HepG2 (cell line): Measurements from ENCODE around the gene KCNF1. TPM values are rescaled to one million over a fixed set of nuclear protein-coding genes. Genes with fewer than 3 reads are reported as not detected.

Source experiments
- ATAC-seq: fragments of 200-7000 bp; cut with Tn5 transposase; 3 replicates; pipeline ENCODE4 v1.9.1; 2020; ENCODE audit warnings: mild to moderate bottlenecking, moderate library complexity
- BruUV-seq: library from RNA; stranded (reverse); fragments of 400-500 nt; replicated peaks from 2 replicates; lab custom pipeline; 2021; lab: Mats Ljungman, UMichigan
- CTCF ChIA-PET: fragments of 300-600 bp; formaldehyde crosslinking; extraction: SDS; loops from one replicate; lab custom pipeline; 2021; ENCODE audit warnings: low total read pairs, inconsistent platforms, low intra/inter-chr PET ratio; lab: Yijun Ruan, JAX
- POLR2A ChIA-PET: fragments of 350-600 bp; sonication (Branson Sonifier 250); formaldehyde crosslinking; loops from one replicate; lab custom pipeline; 2020; ENCODE audit warnings: antibody characterized with exemption, inconsistent platforms; lab: Yijun Ruan, JAX
- DNase-seq: peaks from one replicate; pipeline ENCODE4 v3.0.0-alpha.2; 2015; ENCODE audit warnings: low spot score
- FAIRE-seq: peaks from 3 replicates; lab custom pipeline; 2011; peaks lifted over from hg19 to GRCh38; lab: Jason Lieb, UNC
- H2AFZ ChIP-seq: one replicate; pipeline ENCODE4 v1.6.1; 2011; ENCODE audit warnings: low read length, inconsistent platforms
- H3K27ac ChIP-seq: fragments of 300-600 bp; 3 replicates; pipeline ENCODE4 v1.8.0; 2011; ENCODE audit warnings: mixed run types, mild to moderate bottlenecking, mixed read lengths, low read length, inconsistent platforms; ENCODE audit not compliant: insufficient read depth; ENCODE audit errors: extremely low read length
- H3K27me3 ChIP-seq, 2 experiments: fragments of 200-600 bp in 1 of 2; 2 replicates in 1 of 2; 3 replicates in 1 of 2; pipeline versions ENCODE4 v1.6.0 to v1.8.0; 2011; ENCODE audit warnings: low read length in 2 of 2, mild to moderate bottlenecking in 2 of 2, moderate library complexity in 2 of 2, inconsistent platforms in 1 of 2; ENCODE audit not compliant: insufficient read depth in 2 of 2, control insufficient read depth in 1 of 2
- H3K36me3 ChIP-seq, 2 experiments: fragments of 200-600 bp in 1 of 2; replicated peaks in 1 of 2; 2 replicates in 1 of 2; 3 replicates in 1 of 2; pipeline versions ENCODE4 v1.5.1 to v1.8.0; 2011; ENCODE audit warnings: low read length in 2 of 2, inconsistent platforms in 1 of 2; ENCODE audit not compliant: insufficient read depth in 2 of 2, control insufficient read depth in 1 of 2
- H3K4me1 ChIP-seq: 2 replicates; pipeline ENCODE4 v1.5.1; 2012; ENCODE audit warnings: low read length, inconsistent platforms; ENCODE audit not compliant: insufficient read depth
- H3K4me2 ChIP-seq: 2 replicates; pipeline ENCODE4 v1.6.0; 2011; ENCODE audit warnings: low read depth, low read length, inconsistent platforms
- H3K4me3 ChIP-seq, 3 experiments: fragments of 200-600 bp in 1 of 3; sonication (generic), shearing (Covaris generic) in 1 of 3; replicated peaks in 1 of 3; 2 replicates each; pipeline ENCODE4 v1.5.1; 2011 to 2016; ENCODE audit warnings: low read length in 3 of 3, inconsistent platforms in 2 of 3, low read depth in 2 of 3, mild to moderate bottlenecking in 2 of 3, control low read depth in 1 of 3, mixed read lengths in 1 of 3; ENCODE audit not compliant: insufficient read depth in 1 of 3
- H3K79me2 ChIP-seq: one replicate; pipeline ENCODE4 v1.6.1; 2011; ENCODE audit warnings: low read length, inconsistent platforms; ENCODE audit not compliant: insufficient read depth
- H3K9ac ChIP-seq: 2 replicates; pipeline ENCODE4 v1.6.0; 2011; ENCODE audit warnings: mild to moderate bottlenecking, low read depth, low read length, inconsistent platforms; ENCODE audit not compliant: insufficient read depth
- H3K9me3 ChIP-seq: 2 replicates; pipeline ENCODE4 v1.5.1; 2012; ENCODE audit warnings: mild to moderate bottlenecking, low read length
- H4K20me1 ChIP-seq: 2 replicates; pipeline ENCODE4 v1.6.0; 2011; ENCODE audit warnings: inconsistent platforms, mild to moderate bottlenecking, low read length, moderate library complexity; ENCODE audit not compliant: insufficient read depth
- ELF3 ChIP-seq: IDR thresholded peaks from 2 replicates; pipeline ENCODE4 v1.6.1; 2016; ENCODE audit warnings: missing genetic modification reagents, missing compliant biosample characterization
- EZH2 ChIP-seq: conservative IDR thresholded peaks from 2 replicates; pipeline ENCODE4 v1.6.1; 2012; ENCODE audit warnings: mild to moderate bottlenecking, low read depth, low read length, moderate library complexity
- FIP1L1 ChIP-seq: fragments of 200-400 bp; formaldehyde crosslinking; IDR thresholded peaks from 2 replicates; pipeline ENCODE4 v1.6.1; 2018; ENCODE audit warnings: low read depth, mild to moderate bottlenecking, low read length, moderate library complexity, borderline replicate concordance; ENCODE audit not compliant: insufficient read depth
- HNF4G ChIP-seq, 2 experiments: sonication (generic) in 1 of 2; formaldehyde crosslinking in 1 of 2; IDR thresholded peaks; 2 replicates each; pipeline versions ENCODE4 v1.4.0 to v1.6.1; 2011 to 2020; ENCODE audit warnings: borderline replicate concordance in 2 of 2, low read depth in 2 of 2, mild to moderate bottlenecking in 2 of 2, low read length in 1 of 2, missing genetic modification reagents in 1 of 2, moderate library complexity in 1 of 2
- NCOA1 ChIP-seq: sonication (generic); formaldehyde crosslinking; IDR thresholded peaks from 2 replicates; pipeline ENCODE4 v1.9.0; 2021; ENCODE audit warnings: missing genetic modification reagents
- NCOA5 ChIP-seq: sonication (generic); formaldehyde crosslinking; IDR thresholded peaks from 2 replicates; pipeline ENCODE4 v1.4.0; 2020; ENCODE audit warnings: missing genetic modification reagents
- POGZ ChIP-seq: sonication (generic); formaldehyde crosslinking; IDR thresholded peaks from 2 replicates; pipeline ENCODE4 v1.4.0; 2020; ENCODE audit warnings: mild to moderate bottlenecking, missing genetic modification reagents
- POLR2A ChIP-seq, 2 experiments: IDR thresholded peaks; 2 replicates each; pipeline ENCODE4 v1.6.1; 2011; ENCODE audit warnings: low read depth in 2 of 2, low read length in 2 of 2, mild to moderate bottlenecking in 1 of 2, moderate library complexity in 1 of 2; ENCODE audit not compliant: insufficient read depth in 1 of 2
- SAFB2 ChIP-seq: sonication (generic); formaldehyde crosslinking; IDR thresholded peaks from 2 replicates; pipeline ENCODE4 v1.5.1; 2020; ENCODE audit warnings: missing genetic modification reagents, low read depth, mild to moderate bottlenecking, borderline replicate concordance
- SALL1 ChIP-seq: sonication (generic); formaldehyde crosslinking; IDR thresholded peaks from 2 replicates; pipeline ENCODE4 v1.8.0; 2022; ENCODE audit warnings: mild to moderate bottlenecking, missing genetic modification reagents
- WIZ ChIP-seq: sonication (generic); formaldehyde crosslinking; IDR thresholded peaks from 2 replicates; pipeline ENCODE4 v1.5.1; 2020; ENCODE audit warnings: mild to moderate bottlenecking, missing genetic modification reagents
- XBP1 ChIP-seq: sonication (generic); formaldehyde crosslinking; IDR thresholded peaks from 2 replicates; pipeline ENCODE4 v1.5.0; 2020; ENCODE audit warnings: missing genetic modification reagents
- ZBTB7B ChIP-seq: sonication (generic); formaldehyde crosslinking; IDR thresholded peaks from 2 replicates; pipeline ENCODE4 v1.4.0; 2020; ENCODE audit warnings: missing genetic modification reagents
- ZKSCAN5 ChIP-seq: sonication (generic); formaldehyde crosslinking; IDR thresholded peaks from 2 replicates; pipeline ENCODE4 v1.5.1; 2020; ENCODE audit warnings: mild to moderate bottlenecking, missing genetic modification reagents
- ZNF232 ChIP-seq: sonication (generic); formaldehyde crosslinking; IDR thresholded peaks from 2 replicates; pipeline ENCODE4 v1.4.0; 2020; ENCODE audit warnings: missing genetic modification reagents, borderline replicate concordance
- WGBS: methylation state at CpG from one replicate; pipeline ENCODE4 v1.1.6; 2017; ENCODE audit warnings: low lambda C conversion rate; 5-methylcytosine and 5-hydroxymethylcytosine counted together
- in situ Hi-C: cut with HindIII; loops from 2 replicates; pipeline ENCODE4 v1.10.0; 2017; ENCODE audit warnings: low pct_unique_long_range_greater_than_20kb; ENCODE audit not compliant: extremely low pct_ligation_motif_present
- intact Hi-C: fragments of 100-400 bp; cut with micrococcal nuclease; formaldehyde crosslinking; loops from one replicate; pipeline ENCODE4 v1.10.0; 2022; ENCODE audit not compliant: unreplicated experiment
- polyA plus RNA-seq, 8 experiments: library from polyadenylated mRNA; depleted of rRNA in 3 of 8; stranded (reverse) in 7 of 8; unstranded in 1 of 8; fragments of >200 nt; fragmentation: Illumina TruSeq in 4 of 8; extraction: Trizol in 4 of 8; gene quantifications; 2 replicates each; pipeline versions ENCODE4 v1.2.1 to v1.2.3, GENCODE V29; 2011 to 2016; ENCODE audit warnings: low read depth in 4 of 8, missing spikeins in 1 of 8, mixed read lengths in 1 of 8; ENCODE audit not compliant: insufficient read depth in 1 of 8
- total RNA-seq, 5 experiments: library from RNA; depleted of rRNA; stranded (reverse); fragments of >200 nt; fragmentation: Illumina TruSeq; extraction: Trizol; gene quantifications; 2 replicates each; pipeline ENCODE4 v1.2.3, GENCODE V29; 2016; ENCODE audit warnings: low read depth in 1 of 5
- TF ChIP-seq, protein P1 (sequence below): sonication (generic); formaldehyde crosslinking; IDR thresholded peaks from 2 replicates; pipeline ENCODE4 v1.8.1; 2022; ENCODE audit warnings: low read depth, mild to moderate bottlenecking, missing genetic modification reagents
- TF ChIP-seq, protein P2 (sequence below): sonication (generic); formaldehyde crosslinking; IDR thresholded peaks from 2 replicates; pipeline ENCODE4 v1.8.1; 2023; ENCODE audit warnings: mild to moderate bottlenecking, missing genetic modification reagents

Gene KCNF1
- total and polyA plus RNA-seq, 2 of the 13 experiments (the other 11 are each of a cell fraction or from before 2014, with no cell fraction given) = 0.09 to 0.12 TPM

DNA sequence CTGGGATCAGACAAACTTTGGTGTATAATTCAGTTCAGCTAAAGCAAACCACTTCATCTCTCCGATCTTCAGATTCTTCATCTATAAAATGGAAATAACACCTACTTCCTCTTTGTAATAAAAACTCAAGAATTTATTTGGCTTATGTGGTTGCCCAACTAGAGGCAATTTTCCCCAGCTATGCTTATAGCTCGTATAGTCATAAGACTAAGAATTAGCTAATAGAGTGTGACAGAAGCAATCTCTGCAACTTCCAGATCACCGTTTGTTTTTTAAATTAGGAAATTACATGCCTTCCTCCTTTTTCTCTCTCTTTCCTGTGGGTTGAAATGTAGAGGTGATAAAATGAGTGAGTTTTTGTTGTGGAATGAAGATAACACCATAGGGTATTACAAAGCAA is 35.3 kb upstream of the KCNF1 start (continued):
- TF ChIP-seq, protein P1, sequence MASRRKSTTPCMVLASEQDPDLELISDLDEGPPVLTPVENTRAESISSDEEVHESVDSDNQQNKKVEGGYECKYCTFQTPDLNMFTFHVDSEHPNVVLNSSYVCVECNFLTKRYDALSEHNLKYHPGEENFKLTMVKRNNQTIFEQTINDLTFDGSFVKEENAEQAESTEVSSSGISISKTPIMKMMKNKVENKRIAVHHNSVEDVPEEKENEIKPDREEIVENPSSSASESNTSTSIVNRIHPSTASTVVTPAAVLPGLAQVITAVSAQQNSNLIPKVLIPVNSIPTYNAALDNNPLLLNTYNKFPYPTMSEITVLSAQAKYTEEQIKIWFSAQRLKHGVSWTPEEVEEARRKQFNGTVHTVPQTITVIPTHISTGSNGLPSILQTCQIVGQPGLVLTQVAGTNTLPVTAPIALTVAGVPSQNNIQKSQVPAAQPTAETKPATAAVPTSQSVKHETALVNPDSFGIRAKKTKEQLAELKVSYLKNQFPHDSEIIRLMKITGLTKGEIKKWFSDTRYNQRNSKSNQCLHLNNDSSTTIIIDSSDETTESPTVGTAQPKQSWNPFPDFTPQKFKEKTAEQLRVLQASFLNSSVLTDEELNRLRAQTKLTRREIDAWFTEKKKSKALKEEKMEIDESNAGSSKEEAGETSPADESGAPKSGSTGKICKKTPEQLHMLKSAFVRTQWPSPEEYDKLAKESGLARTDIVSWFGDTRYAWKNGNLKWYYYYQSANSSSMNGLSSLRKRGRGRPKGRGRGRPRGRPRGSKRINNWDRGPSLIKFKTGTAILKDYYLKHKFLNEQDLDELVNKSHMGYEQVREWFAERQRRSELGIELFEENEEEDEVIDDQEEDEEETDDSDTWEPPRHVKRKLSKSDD (CRISPR knock-in tag) = no peak
- TF ChIP-seq, protein P2, sequence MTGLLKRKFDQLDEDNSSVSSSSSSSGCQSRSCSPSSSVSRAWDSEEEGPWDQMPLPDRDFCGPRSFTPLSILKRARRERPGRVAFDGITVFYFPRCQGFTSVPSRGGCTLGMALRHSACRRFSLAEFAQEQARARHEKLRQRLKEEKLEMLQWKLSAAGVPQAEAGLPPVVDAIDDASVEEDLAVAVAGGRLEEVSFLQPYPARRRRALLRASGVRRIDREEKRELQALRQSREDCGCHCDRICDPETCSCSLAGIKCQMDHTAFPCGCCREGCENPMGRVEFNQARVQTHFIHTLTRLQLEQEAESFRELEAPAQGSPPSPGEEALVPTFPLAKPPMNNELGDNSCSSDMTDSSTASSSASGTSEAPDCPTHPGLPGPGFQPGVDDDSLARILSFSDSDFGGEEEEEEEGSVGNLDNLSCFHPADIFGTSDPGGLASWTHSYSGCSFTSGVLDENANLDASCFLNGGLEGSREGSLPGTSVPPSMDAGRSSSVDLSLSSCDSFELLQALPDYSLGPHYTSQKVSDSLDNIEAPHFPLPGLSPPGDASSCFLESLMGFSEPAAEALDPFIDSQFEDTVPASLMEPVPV (CRISPR knock-in tag) = no peak
- TF ChIP-seq SAFB2 (no peak), ELF3 (CRISPR knock-in tag) (no peak), XBP1 (no peak), NCOA1 (CRISPR knock-in tag) (no peak)

GRCh38 chr2:10876963-10877362 is 34.8 kb upstream of the KCNF1 start:
- H2AFZ ChIP-seq = no peak overlapping the region
- WGBS = 17% methylated on average over 2 of the region's 2 CpGs
- no peak overlapping the region for H3K27ac ChIP-seq
- no peak overlapping the region for H3K4me3 ChIP-seq
- no peaks in the 10 kb centered on the region for H3K79me2 ChIP-seq
- peaks cover 0 to 15% of the 10 kb centered on the region in 2 experiments; a peak in 2 of 5 replicates for H3K27me3 ChIP-seq
- peaks cover 4% of the 10 kb centered on the region; the same call in 1 of the 2 replicates for H3K9me3 ChIP-seq
- no peaks in the 10 kb centered on the region for H3K36me3 ChIP-seq
- no peaks in the 10 kb centered on the region for H3K4me1 ChIP-seq
- no peak overlapping the region for H3K9ac ChIP-seq
- no peaks in the 10 kb centered on the region for H4K20me1 ChIP-seq
- BruUV-seq = no TSS peak
- in situ Hi-C loops = no loop called here
- TF ChIP-seq EZH2 = no peak
- TF ChIP-seq ZKSCAN5 (CRISPR knock-in tag) = no peak
- no peak for TF ChIP-seq WIZ (CRISPR knock-in tag)
- TF ChIP-seq POGZ (CRISPR knock-in tag) = no peak
- no peak for TF ChIP-seq ZNF232 (CRISPR knock-in tag)
- no peak for TF ChIP-seq ZBTB7B (CRISPR knock-in tag)
- no peak for TF ChIP-seq SALL1 (CRISPR knock-in tag)
- TF ChIP-seq NCOA5 (CRISPR knock-in tag) = no peak
- no peak for TF ChIP-seq HNF4G (IDR thresholded peaks at IDR 0.05; ENCODE audit: borderline replicate concordance, low read depth, low read length)
- TF ChIP-seq HNF4G (CRISPR knock-in tag; IDR thresholded peaks at IDR 0.05; ENCODE audit: borderline replicate concordance, low read depth) = no peak
- TF ChIP-seq POLR2A (IDR thresholded peaks at IDR 0.05; ENCODE audit: insufficient read depth in 1 of 2, low read depth in 2 of 2, low read length in 2 of 2) = no peak
- no peak for TF ChIP-seq FIP1L1
- no peak overlapping the region for H3K4me2 ChIP-seq
- no peak for FAIRE-seq
- intact Hi-C loops = no loop called here
- ATAC-seq = no peak
- no peak for DNase-seq
- CTCF ChIA-PET = no interaction called here
- POLR2A ChIA-PET = no interaction called here
